ENCODE results near the gene ZBTB46.

DNA sequence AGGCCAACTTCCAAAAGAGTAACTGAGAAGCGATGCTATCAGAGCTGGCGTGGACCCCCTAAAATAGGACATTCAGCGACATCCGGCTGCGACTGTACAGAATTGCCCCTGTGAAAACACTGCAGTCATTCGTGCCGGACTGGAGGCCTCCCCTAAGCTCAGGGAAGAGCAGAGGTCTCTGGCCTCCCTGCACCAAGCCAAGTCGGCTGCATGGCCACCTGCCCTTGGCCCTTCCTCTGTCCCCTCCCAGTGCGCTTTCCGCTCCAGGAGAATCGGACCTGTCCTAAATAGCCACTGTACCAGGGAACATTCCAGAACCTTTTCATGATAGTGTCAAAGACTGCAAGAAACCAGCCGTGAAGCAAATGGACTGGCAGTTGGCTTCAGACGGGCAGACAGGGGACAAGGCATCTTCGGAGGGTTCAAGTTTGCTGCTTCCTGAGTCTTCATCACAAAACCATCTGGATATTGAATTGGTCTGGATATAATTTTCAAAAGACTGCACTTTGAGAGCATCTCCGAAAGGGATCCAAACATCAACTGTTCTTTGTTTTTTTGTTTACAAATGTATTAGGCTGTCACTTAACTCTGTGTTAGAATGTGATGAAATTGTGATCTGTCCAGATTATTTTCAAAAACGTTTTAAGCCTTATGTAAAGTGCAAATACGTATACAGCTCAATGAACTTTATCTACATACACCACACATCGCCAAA is 75.0 kb downstream of the ZBTB46 start:
- TF ChIP-seq, protein P1, sequence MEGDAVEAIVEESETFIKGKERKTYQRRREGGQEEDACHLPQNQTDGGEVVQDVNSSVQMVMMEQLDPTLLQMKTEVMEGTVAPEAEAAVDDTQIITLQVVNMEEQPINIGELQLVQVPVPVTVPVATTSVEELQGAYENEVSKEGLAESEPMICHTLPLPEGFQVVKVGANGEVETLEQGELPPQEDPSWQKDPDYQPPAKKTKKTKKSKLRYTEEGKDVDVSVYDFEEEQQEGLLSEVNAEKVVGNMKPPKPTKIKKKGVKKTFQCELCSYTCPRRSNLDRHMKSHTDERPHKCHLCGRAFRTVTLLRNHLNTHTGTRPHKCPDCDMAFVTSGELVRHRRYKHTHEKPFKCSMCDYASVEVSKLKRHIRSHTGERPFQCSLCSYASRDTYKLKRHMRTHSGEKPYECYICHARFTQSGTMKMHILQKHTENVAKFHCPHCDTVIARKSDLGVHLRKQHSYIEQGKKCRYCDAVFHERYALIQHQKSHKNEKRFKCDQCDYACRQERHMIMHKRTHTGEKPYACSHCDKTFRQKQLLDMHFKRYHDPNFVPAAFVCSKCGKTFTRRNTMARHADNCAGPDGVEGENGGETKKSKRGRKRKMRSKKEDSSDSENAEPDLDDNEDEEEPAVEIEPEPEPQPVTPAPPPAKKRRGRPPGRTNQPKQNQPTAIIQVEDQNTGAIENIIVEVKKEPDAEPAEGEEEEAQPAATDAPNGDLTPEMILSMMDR (IDR thresholded peaks at IDR 0.05), result no peak
- TF ChIP-seq POLR2AphosphoS5 (IDR thresholded peaks at IDR 0.05; ENCODE audit: insufficient read depth in 1 of 2, low read depth in 1 of 2), result no peak

Data from vagina (tissue), 2 donors.